IPS-18c (cell line): ENCODE results near the gene WDR35.

Experiments
- H3K4me3 ChIP-seq: 2 replicates; pipeline ENCODE4 v1.7.0; 2013; ENCODE audit warnings: low read depth, mild to moderate bottlenecking, low read length, moderate library complexity; ENCODE audit not compliant: insufficient read depth
- H3K9me3 ChIP-seq: one replicate; pipeline ENCODE4 v1.6.1; 2013; ENCODE audit warnings: mild to moderate bottlenecking, low read length, moderate library complexity; ENCODE audit not compliant: control insufficient read depth, insufficient read depth

Gene WDR35

GRCh38 chr2:19989667-19990415 is at the start of gene WDR35:
WDR35 (minus strand) TSS chr2:19990105; CDS start chr2:19990015, 90 bp downstream.
- Histone ChIP-seq H3K9me3 (no peaks in the 10 kb centered on the region), H3K4me3 (peak within 1 kb of the TSS; percentile 91)

DNA sequence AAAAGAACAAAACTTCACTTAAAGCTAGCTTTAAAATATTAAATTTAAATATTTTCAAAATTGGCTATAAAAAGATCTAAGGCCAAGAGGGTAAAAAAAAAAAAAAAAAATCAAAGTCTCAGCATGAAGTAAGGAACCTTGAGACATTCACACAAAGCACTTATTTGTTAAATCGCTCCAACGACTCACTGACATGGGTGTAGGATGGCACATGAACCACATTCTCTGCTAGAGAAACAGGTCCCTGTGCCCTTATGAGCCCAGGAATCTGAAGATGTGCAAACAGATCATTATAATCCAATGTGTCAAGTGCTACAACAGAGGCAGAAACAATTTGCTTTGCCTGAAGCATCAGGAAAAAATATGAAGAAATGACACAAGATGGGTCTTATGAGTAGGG is 47.8 kb upstream of the WDR35 start:
- H3K4me3 ChIP-seq, result no peak overlapping the region
- no peaks in the 10 kb centered on the region for H3K9me3 ChIP-seq

DNA sequence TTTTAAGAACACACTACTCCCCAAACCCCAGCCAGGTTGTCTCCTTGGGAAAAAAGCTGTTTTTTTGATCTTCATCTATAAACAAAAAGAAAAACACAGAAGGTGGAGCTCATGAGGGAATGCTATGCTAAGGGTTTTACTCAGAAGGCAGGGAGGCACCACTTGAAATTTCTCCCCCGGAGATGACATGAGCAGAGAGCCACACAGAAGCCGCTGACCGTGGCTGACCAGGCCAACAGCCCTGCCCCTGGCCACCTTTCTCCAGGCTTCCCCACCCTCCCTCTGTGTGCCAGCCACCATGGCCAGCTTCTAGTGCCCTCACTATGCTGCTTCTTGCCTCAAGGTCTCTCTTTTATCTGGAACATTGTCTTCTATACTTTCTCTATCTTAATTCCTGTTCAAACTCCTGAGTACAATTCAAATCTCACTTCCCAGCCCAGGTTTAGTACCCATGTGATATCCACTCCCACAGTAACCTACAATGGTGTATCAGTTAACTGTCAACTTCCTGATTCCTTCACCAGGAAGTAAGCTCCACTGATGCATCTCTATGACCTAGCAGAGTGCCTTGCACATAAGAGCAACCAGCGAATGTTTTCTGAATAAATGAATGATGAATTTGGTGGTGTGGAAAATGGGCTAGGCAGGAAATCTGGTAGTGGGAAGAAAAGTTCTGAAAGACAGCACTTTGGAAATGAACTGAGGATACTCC is 46.2 kb upstream of the WDR35 start:
- no peak overlapping the region for H3K4me3 ChIP-seq
- H3K9me3 ChIP-seq, result no peaks in the 10 kb centered on the region

GRCh38 chr2:20034821-20035220 is 44.9 kb upstream of the WDR35 start:
- Histone ChIP-seq H3K9me3 (no peaks in the 10 kb centered on the region), H3K4me3 (no peak overlapping the region)

DNA sequence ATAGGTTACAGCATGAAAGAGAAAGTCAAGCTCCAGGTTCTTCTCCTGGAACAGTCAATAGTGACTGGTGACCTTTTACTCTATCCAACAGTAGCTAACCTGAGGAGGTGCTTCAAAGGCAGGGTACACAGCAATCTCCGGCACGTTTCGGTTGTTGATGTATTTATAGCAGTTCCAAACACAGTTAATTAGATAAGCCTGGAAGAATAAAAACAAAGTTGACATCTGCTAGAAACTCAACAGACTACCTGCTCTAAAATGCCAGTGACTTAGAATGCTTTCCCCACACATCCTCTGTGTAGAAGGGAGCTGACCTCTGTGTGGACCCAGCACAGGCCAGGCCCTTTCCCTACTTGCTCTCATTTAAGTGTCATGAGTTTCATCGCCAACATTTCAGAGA is 44.3 kb upstream of the WDR35 start:
- no peaks in the 10 kb centered on the region for H3K9me3 ChIP-seq
- no peak overlapping the region for H3K4me3 ChIP-seq

DNA sequence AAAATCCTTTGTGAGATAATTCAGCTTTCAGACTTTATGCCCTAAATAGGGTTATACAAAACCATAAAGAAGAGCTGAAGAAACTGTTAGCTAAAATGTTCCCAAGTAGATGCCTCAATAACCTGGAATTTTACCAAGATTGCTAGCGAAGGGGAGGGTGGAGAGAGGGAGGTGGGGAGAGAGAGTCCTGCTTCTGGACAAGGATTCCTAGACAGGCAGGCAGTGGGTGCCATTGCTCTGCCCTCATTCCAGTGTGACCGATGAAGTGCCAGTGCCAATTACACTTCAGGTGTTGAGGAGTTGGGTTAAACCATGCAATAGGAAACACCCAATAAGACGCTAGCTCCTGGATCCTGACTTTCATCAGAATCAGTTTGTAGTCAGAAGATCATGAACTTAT is 43.4 kb upstream of the WDR35 start:
- Histone ChIP-seq H3K9me3 (no peaks in the 10 kb centered on the region), H3K4me3 (no peak overlapping the region)

- Histone ChIP-seq H3K9me3 (no peaks in the 10 kb centered on the region), H3K4me3 (no peak overlapping the region)
These were observed 40.3 kb upstream of the WDR35 start for GRCh38 chr2:20030224-20030623.

DNA sequence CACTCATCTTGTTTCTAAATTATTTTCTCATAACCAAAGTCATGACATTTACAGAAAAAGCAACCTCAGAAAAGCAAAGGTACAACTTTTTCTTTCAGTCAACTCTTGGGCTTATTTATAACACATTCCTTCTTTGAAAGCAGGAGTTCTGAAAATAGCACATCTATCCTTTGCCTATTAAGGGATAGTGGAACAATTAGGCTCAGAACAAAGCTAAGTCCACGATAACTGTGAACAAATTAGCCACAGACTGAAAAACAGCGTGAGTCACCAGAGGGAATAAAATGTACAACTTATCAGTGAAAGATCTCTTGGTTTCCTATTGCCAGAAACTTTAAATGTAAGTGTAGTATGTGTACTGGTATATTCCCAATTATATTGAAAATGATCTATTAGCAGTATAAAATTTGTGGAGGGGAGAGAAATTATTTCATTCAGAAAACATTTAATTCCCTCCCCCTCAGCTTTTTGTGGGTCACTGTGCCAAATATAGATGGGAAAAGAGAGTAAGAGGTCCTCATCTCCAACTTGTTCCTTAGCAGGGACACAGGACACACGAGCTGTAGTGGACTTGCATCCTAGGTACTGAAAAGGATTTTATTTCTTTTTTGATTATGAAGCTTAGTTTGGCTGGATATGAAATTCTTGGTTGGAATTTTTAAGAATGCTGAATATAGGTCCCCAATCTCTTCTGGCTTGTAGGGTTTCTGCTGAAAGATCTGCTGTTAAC is 38.0 kb upstream of the WDR35 start:
- no peak overlapping the region for H3K4me3 ChIP-seq
- H3K9me3 ChIP-seq, result peaks cover 2% of the 10 kb centered on the region

- Histone ChIP-seq H3K4me3 (no peak overlapping the region), H3K9me3 (peaks cover 2% of the 10 kb centered on the region)
These were observed 37.4 kb upstream of the WDR35 start for GRCh38 chr2:20027260-20027677.

GRCh38 chr2:20025065-20025786 is 35.3 kb upstream of the WDR35 start:
- peaks cover 9% of the 10 kb centered on the region for H3K9me3 ChIP-seq
- H3K4me3 ChIP-seq, result no peak overlapping the region

GRCh38 chr2:20023688-20024087 is 33.8 kb upstream of the WDR35 start:
- Histone ChIP-seq H3K9me3 (peaks cover 9% of the 10 kb centered on the region), H3K4me3 (no peak overlapping the region)

DNA sequence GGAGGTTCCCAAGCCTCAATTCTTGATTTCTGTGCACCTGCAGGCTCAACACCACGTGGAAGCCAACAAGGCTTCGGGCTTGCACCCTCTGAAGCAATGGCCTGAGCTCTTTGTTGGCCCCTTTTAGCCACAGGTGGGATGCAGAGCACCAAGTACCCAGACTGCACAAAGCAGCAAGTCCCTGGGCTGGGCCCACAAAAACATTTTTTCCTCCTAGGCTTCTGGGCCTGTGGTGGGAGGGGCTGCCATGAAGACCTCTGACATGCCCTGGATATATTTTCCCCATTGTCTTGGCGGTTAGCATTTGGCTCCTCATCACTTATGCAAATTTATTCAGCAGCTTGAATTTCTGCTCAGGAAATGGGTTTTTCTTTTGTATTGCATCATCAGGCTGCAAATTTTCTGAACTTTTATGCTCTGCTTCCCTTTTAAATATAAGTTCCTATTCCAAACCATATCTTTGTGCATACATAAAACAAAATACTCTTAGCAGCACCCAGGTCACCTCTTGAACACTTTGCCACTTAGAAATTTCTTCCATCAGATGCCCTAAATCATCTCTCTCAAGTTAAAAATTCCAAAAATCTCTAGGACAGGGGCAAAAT is 31.6 kb upstream of the WDR35 start:
- Histone ChIP-seq H3K4me3 (no peak overlapping the region), H3K9me3 (peaks cover 9% of the 10 kb centered on the region)

DNA sequence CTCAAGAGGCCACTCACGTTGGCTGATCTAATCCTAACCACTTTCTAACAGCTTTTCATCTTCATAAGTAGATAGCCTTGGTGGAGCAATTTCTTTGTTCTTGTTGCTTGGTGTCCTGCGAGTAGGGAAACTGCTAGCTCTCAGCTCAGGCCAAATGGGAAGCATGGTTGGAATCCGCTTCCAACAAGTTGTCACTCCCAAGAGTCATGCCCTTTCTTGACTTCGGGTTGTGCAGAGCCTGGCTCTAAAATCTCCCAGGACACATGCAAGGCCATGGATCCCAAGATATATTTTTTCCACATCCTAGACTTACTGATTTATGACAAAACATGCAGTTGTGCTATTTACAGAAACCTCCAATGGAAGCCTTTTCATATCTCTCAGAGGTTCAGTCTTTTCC is 29.8 kb upstream of the WDR35 start:
- no peak overlapping the region for H3K4me3 ChIP-seq
- H3K9me3 ChIP-seq, result peaks cover 9% of the 10 kb centered on the region

DNA sequence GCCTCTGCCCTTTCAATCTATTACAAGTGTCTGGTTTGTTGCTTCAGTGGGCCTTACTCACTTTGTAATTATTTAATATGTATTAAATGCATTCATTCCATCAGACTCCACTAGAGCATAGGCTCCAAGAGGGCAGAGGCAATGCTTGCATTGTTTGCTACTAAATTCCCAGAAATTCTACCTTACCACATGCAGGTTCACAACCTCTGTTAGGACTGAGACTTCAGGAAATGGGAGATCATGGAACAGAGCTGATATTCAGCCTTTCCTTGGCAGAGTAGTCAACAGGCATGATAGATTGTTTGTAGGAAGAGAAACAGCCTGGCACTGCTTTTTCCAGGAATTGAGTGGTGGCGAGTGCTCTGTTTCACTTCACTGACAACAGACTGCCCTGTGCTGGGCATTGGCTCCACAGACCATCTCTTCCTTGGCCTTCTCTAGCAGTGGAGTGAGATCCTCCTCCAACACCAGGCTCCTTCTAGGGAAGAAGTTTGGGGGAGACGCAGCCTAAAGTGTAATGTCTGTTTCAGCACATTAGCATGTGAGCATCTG is 28.8 kb upstream of the WDR35 start:
- peaks cover 7% of the 10 kb centered on the region for H3K9me3 ChIP-seq
- no peak overlapping the region for H3K4me3 ChIP-seq

DNA sequence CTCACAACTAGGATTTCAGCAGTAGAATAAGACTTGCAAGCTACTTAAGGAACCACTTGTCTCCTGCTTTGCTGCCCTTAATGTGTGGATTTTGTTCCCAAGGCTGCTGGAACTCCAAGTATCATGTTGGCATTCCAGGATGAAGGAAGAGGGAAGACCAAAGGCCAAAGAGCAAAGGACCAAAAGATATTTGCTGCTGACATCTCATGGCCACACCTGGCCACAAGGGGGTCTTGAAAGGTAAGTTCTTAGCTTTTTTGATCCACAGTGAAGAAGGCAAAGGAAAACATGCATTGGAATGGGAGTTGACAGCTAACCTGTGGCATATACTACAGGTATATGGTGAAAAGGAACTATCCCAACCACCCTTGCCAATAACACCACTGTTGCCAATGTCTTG is 26.4 kb upstream of the WDR35 start:
- Histone ChIP-seq H3K4me3 (no peak overlapping the region), H3K9me3 (peaks cover 5% of the 10 kb centered on the region)

- H3K4me3 ChIP-seq, result no peak overlapping the region
These were observed 25.7 kb upstream of the WDR35 start for GRCh38 chr2:20015482-20016083.

More at GRCh38 chr2:20015482-20016083, 25.7 kb upstream of the WDR35 start:
- H3K9me3 ChIP-seq, result no peaks in the 10 kb centered on the region
